ENCODE measurements around the gene KCTD2.

KCTD2 gene

GRCh38 chr17:75102385-75102821, 55.4 kb downstream of the KCTD2 start:
- no peak for DNase-seq

- no peak for DNase-seq
Observed at GRCh38 chr17:75103601-75104554, 56.9 kb downstream of the KCTD2 start.

GRCh38 chr17:75105126-75106080, 58.4 kb downstream of the KCTD2 start:
- no peak for DNase-seq

GRCh38 chr17:75108193-75108592, 61.2 kb downstream of the KCTD2 start:
- DNase-seq, result no peak

GRCh38 chr17:75109046-75109406, 62.0 kb downstream of the KCTD2 start:
- no peak for DNase-seq

- peak; percentile 82 to 89 (median 85) for DNase-seq
Observed at GRCh38 chr17:75109407-75110233, 62.6 kb downstream of the KCTD2 start, which contains the start of gene ARMC7. Gene ARMC7, plus strand, starts transcription at chr17:75109969. Its CDS starts 320 bp downstream, at chr17:75110289.

GRCh38 chr17:75110234-75110937, 63.4 kb downstream of the KCTD2 start:
- DNase-seq, result no peak

- no peak for DNase-seq
Observed at GRCh38 chr17:75111777-75112335, 64.8 kb downstream of the KCTD2 start.

- peak; percentile 68 to 92 (median 88) for DNase-seq
Observed at GRCh38 chr17:75113798-75114551, 67.0 kb downstream of the KCTD2 start.

GRCh38 chr17:75114552-75115314, 67.7 kb downstream of the KCTD2 start:
- no peak for DNase-seq

All from T-helper 1 cell (primary cell).